GM06990 (cell line): ENCODE data around the gene TACR1.

Source experiments
- DNase-seq: peaks from one replicate; pipeline ENCODE4 v3.0.0-alpha.2; 2011; ENCODE audit not compliant: insufficient read length; ENCODE audit errors: extremely low read depth
- H3K27me3 ChIP-seq: replicated peaks from 2 replicates; pipeline ENCODE4 v1.6.0; 2011; ENCODE audit warnings: low read length; ENCODE audit not compliant: control insufficient read depth, insufficient read depth
- H3K36me3 ChIP-seq: 2 replicates; pipeline ENCODE4 v1.5.1; 2011; ENCODE audit warnings: low read length; ENCODE audit not compliant: control insufficient read depth, insufficient read depth
- H3K4me3 ChIP-seq: replicated peaks from 2 replicates; pipeline ENCODE4 v1.5.1; 2011; ENCODE audit warnings: low read depth, mild to moderate bottlenecking, control low read depth, low read length
- CTCF ChIP-seq: IDR thresholded peaks from 2 replicates; pipeline ENCODE4 v1.5.1; 2011; ENCODE audit warnings: low read length, control low read depth, mild to moderate bottlenecking, inconsistent platforms; ENCODE audit not compliant: insufficient read depth, poor library complexity, severe bottlenecking

TACR1 gene

GRCh38 chr2:75113231-75113869, 86.0 kb downstream of the TACR1 start:
- Histone ChIP-seq H3K36me3 (no peaks in the 10 kb centered on the region), H3K4me3 (no peak overlapping the region), H3K27me3 (no peaks in the 10 kb centered on the region)
- DNase-seq, result no peak
- TF ChIP-seq CTCF, result no peak

- DNase-seq, result no peak
- no peak for TF ChIP-seq CTCF
- H3K4me3 ChIP-seq, result no peak overlapping the region
- no peaks in the 10 kb centered on the region for H3K27me3 ChIP-seq
- no peaks in the 10 kb centered on the region for H3K36me3 ChIP-seq
Observed at GRCh38 chr2:75108937-75109482, 90.3 kb downstream of the TACR1 start.

- Histone ChIP-seq H3K27me3 (no peaks in the 10 kb centered on the region), H3K36me3 (no peaks in the 10 kb centered on the region), H3K4me3 (no peak overlapping the region)
- TF ChIP-seq CTCF, result no peak
- no peak for DNase-seq
Observed at GRCh38 chr2:75102011-75102410, 97.3 kb downstream of the TACR1 start.

- H3K4me3 ChIP-seq, result no peak overlapping the region
- no peaks in the 10 kb centered on the region for H3K36me3 ChIP-seq
- TF ChIP-seq CTCF, result no peak
- H3K27me3 ChIP-seq, result no peaks in the 10 kb centered on the region
- DNase-seq, result no peak
Observed at GRCh38 chr2:75100801-75101151, 98.5 kb downstream of the TACR1 start.

- TF ChIP-seq CTCF, result no peak
- H3K27me3 ChIP-seq, result no peaks in the 10 kb centered on the region
- DNase-seq, result no peak
Observed at GRCh38 chr2:75100011-75100800, 99.1 kb downstream of the TACR1 start.

GRCh38 chr2:75099521-75099922, 99.8 kb downstream of the TACR1 start:
- no peak for DNase-seq
- no peaks in the 10 kb centered on the region for H3K27me3 ChIP-seq
- H3K4me3 ChIP-seq, result no peak overlapping the region
- H3K36me3 ChIP-seq, result no peaks in the 10 kb centered on the region
- TF ChIP-seq CTCF, result no peak

More at GRCh38 chr2:75100011-75100800, 99.1 kb downstream of the TACR1 start:
- no peak overlapping the region for H3K4me3 ChIP-seq
- no peaks in the 10 kb centered on the region for H3K36me3 ChIP-seq
